Measurements from ENCODE around the gene LRRC4C.
"Not testable (repeated sequence)": the region's sequence is repeated elsewhere in the genome, so short reads cannot be mapped to it uniquely, and the experiment has no call there.

The LRRC4C gene

DNA sequence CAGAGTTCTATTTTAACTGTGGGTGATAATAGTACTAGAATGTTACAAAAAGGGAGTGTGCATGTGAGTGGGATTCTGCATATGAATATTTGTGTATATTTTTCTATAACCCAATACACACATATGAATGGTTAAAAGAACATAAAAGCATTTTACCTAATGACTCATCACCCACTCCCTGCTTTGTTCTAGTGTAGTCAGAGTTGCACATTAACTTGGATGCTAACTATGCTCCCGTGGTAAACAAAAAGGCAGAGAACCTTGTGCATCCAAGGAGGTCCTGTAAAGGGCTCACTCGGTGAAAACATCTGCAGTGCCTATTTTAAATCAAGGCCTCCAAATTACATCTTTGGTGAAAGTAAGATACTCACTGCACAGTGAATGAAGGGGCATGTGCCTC, 1289.4 kb downstream of the LRRC4C start:
- DNase-seq (ENCODE audit: low read depth in 3 of 3), result no peak

DNA sequence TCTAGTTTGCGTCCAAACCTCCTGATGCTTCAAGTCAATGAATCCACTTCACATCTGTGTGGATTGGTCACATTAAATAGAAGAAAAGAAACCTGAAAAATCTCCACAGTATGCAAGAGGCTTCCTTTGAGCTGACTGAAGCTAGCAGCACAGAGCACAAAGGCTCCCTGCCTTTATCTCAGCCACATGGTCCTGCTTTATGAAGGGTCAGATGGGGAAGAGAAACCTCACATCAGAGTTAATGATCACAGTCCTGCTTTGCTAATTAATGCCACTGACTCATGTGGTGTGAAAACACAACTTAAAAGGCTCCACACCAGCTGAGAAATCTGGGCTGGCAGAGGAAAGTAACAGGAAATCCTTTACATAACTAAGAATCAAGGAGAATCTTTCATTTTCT, 1291.0 kb downstream of the LRRC4C start:
- no peak for DNase-seq (ENCODE audit: low read depth in 3 of 3)

DNA sequence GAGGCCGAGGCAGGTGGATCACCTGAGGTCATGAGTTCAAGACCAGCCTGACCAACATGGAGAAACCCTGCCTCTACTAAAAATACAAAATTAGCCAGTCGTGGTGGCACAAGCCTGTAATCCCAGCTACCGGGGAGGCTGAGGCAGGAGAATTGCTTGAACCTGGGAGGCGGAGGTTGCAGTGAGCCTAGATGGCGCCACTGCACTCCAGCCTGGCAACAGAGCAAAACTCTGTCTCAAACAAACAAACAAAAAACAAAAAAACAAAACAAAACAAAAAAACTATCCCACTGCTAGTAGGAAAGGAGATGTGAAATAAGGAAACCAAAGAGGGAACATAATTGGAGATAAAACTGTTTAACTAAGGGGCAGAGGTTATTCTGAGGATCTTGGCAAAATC, 1291.6 kb downstream of the LRRC4C start:
- not testable (repeated sequence) for DNase-seq (ENCODE audit: low read depth in 3 of 3)

DNA sequence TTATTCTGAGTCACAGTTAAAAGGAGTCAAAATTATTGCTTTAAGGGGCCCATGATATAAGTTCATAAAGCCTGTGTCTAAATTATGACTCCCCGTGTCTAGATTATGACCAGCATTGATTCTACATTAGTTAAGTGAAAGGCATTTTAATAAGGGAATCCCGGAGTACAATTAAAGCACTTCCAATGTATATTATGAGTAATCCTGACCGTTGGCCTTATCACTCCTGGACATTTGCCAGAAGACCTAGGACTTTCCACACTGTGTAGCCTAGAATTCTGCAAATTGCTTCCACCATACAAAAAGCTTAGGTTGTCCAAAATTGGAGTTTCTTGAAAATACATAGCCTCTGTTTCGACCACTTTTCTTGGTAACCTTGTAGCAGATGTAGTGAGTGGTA, 1292.6 kb downstream of the LRRC4C start:
- DNase-seq (ENCODE audit: low read depth in 3 of 3), result no peak

DNA sequence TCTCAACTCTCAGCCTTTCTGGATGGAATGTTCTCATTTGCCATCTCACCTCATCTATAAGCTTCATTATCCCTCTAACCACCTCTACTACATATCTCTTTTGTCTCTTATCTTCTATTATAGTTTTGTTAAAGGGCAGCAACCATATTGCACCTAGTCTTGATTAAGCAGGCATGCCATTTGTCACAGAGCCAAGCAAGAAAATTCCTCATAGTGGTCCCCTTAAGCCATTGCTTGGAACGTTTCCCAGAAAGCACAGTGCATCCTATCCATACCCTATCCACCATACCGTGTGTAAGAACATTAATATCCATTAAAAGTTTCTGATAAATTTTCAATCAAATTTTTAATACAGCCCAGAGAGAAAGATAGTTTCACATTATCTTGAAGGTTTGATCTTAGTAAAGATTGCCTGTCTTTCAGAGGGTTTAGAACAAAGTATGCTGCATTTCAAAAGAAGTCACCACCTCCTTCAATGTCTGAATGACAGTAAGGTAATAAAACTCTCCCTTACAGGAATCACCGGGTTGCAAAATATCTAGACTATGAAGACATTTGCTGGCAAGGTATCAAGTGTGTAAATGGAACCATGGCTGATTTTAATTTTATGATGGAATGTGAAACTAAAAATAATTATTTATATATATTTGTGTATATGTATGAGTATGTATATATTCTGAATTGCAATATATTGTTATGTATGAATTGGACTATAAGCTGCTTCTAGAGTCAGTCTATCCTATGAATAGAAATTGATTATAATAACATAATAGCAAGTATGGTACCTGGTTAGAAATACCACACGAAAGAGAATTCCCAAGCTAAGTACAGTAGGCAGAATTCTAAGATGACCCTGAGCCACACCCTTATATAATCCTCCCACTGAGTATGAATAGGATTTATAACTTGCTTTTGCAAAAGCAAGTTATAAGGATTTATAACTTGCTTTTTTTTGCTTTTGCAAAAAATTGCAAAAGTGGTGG, 1296.3 kb downstream of the LRRC4C start:
- no peak for DNase-seq (ENCODE audit: low read depth in 3 of 3)

DNA sequence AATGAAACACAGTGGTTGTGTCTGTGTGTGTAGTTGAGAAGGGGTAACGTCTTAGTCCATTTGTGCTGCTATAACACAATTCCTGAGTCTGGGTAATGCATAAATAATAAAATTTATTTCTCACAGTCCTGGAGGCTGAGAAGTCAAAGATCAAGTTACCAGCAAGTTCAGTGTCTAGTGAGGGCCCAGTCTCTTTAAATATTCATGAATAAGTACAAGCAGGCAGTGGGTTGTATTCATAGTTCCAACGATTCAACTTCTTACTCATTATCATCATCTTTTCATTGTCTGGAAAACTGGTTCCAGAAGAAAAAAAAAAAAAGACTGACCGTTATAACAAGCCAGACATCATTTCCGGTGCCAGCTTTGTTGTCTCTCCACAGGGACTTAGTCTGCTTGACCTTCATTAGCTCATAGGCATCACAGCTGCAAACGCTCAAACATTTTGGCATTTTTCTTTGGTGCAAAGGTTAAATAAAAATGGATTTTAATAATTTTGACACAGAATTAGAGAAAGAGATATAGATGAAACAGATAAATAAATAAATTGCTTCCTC, 1297.5 kb downstream of the LRRC4C start:
- no peak for DNase-seq (ENCODE audit: low read depth in 3 of 3)

DNA sequence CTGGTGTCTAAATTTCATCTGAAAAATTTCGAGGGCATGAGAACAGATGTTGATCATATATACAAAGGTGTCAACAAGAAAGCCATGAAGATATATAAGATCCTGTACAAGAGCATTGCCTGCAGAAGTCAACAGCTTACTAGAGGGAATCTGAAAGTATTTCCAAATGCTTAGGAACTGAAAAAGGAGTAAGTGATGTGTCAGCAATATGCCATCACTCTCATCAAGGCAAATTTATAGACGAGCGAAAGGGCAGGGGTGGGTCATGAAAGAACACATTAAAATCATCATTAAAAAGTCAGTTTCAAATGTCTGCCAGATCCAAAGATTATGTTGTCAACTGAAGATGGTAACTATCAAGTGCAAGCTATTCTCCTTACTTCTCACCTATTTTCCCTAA, 1299.0 kb downstream of the LRRC4C start:
- DNase-seq (ENCODE audit: low read depth in 3 of 3), result no peak

DNA sequence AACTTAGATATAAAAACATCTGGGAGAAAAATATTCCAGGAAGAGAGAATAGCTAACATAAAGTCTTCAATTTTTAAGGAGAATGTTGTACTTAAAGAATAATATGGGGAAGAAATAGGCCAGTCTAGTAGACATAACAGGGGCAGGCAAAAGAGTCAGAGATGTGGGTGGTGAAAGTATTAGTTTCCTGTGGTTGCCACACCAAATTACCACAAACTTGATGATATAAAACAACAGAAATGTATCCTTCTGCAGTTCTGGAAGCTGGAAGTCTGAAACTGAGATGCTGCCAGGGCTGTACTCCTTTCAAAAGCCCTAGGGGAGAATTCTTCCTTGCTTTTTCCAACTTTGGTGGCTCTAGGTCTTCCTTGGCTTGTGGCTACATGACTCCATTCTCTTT, 1309.7 kb downstream of the LRRC4C start:
- DNase-seq (ENCODE audit: low read depth in 3 of 3), result no peak

DNA sequence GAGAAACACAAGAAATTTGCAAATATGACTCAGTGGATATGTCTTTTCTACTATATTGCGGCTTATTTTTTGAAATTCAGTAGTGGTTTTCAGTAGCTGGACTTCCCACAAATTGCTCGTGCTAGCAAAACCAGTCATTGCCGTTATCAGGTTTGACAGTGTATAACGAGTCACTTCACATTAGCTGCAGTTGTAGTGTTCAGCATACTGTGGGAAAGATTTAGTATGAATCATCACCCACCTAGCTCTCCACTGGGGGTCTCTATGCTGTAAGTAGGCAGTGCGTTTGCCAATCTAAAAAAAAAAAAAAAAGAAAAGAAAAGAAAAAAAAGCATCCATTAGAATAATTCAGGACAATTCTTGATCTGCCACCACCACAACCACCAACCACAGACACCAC, 1318.9 kb downstream of the LRRC4C start:
- no peak for DNase-seq (ENCODE audit: low read depth in 3 of 3)

DNA sequence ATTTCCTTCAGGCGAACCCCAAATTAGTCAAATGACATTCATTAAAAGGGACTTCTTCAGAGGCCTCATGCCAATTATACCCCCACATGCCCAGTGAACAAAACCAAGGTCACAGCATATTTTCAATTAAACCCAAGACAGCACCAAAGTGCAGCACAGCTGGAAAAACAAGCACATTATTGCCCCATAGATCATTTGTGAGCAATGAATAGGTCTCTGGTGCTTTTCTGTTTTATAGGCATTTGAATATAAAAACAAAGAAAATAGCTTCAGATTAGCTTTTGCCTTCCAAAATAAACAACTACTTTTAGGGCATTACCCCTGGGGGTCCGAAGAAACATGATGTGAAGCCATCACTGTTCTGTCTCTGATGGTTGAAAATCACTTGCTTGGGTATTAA, 1319.9 kb downstream of the LRRC4C start:
- DNase-seq (ENCODE audit: low read depth in 3 of 3), result no peak

DNA sequence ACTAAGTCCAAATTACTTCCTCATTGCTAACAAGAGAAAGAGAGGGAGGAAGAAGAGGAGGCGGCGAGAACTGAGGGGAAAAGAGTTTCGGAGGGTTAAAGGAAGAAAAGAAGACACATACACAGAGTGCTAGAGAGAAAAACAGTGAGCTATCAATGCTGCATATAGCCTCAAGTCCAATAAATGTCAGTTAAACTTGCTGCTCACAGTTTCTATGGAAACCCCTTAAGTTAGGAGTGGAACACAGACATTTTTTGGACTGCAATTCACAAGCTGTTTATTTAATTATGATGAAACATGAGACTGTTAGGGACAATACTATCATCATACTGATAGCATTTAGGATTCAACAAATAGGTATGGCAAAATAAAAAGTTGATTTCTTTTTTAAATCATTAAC, 1320.4 kb downstream of the LRRC4C start:
- DNase-seq (ENCODE audit: low read depth in 3 of 3), result no peak

DNA sequence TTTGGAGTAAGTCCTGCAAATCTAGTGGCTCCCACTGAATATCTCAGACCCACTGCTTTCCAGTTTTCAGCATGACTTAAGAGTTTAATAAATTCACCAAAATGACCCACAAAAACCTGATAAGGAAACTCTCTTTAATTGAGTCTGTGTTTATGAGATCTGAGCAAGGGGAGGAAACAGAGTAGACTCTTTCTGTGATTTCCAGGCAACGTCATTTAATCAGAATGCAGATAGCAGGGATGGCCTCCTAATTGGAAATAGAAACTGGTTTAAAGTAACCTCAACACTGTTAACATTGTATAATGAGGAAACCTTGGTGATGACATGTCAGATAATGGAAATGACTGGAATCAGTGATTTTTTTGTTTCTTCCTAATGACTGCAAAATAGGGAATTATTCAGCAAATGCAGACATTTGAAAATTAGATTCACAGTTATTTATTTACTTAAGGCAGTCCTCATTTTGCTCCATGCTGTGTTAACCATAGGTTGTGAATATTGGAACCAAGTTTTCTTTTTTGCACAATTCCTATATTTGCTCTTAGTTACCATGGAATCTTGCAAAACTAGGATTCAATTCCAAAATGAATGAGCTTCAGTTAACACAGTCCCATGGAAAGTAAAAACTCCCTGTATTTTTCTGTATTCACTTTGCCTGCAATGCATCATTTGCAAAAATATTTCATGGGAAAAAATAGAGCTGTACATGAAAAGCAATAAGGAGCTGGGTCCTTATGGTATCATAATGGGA, 1324.5 kb downstream of the LRRC4C start:
- no peak for DNase-seq (ENCODE audit: low read depth in 3 of 3)

DNA sequence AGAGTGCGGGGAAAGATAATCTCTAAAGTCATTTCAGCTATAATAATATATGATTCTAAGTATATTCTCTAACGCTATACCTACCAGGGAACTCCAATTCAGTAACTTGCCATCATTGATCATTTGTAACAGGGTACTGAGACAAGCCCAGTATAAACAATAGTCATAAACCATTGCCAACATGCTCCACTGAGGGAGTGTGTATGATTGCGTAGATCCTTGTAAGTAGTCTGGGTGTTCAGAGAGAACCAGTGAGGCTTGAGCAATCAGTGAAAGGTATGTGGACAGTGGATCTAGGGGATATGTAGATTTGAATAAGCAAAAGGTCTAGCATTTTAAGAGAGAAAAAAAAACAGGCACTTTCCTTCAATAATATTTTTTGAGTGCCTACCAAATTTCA, 1326.0 kb downstream of the LRRC4C start:
- DNase-seq (ENCODE audit: low read depth in 3 of 3), result no peak

DNA sequence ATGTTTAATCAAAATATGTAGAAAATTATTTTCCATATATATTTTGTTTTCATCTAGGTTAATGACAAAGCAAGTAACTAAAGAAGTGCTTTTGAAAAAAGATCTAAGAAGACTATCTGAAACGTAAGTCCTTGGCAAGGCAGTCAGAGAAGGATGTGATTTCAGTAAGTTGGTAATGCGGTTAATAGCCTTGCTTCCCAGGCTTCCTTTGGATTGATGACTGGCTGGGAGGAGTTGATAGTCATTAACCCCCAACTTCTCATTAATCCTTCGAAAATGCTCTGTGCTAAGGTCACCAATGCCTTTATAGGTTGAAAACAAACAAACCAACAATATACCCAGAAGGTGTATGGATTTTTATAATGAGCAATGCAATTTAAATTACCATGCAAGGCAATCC, 1326.5 kb downstream of the LRRC4C start:
- no peak for DNase-seq (ENCODE audit: low read depth in 3 of 3)

DNA sequence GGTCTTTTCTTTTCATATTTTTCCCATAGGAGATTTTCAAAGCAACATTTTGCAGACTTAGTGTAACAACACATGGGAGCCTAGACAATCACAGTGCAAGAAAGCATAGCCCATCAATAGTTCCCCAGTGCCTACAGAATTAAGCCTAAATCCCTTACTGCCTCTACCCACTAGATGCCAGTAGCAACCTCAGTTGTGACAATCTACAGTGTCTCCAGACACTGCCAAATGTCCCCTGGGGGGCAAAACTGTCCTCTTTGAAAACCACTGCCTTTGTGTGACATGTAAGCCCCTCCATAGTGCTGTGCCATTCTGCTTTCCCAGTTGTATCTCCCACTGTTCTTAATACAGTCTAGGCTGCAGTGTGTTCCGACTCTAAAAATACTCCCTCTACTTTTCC, 1329.0 kb downstream of the LRRC4C start:
- DNase-seq (ENCODE audit: low read depth in 3 of 3), result no peak

DNA sequence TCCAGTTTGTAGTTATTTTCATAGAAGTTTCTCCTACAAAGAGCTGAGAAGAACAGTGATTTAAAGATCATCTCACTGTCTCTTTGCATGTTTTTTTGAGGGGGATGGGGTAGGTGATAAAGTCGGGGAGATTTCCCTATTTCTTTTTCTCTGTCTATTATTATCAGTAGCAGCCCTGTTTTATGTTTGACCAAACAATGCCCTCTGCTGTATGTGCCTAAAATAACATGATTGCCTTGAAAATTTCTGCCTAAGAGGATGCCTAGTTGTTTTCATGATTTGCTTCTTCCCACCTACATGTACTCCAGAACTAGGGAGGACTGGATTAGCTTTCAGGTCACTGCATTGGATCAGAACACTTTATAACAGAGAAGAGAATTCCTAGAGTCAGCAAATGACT, 1330.2 kb downstream of the LRRC4C start:
- no peak for DNase-seq (ENCODE audit: low read depth in 3 of 3)

DNA sequence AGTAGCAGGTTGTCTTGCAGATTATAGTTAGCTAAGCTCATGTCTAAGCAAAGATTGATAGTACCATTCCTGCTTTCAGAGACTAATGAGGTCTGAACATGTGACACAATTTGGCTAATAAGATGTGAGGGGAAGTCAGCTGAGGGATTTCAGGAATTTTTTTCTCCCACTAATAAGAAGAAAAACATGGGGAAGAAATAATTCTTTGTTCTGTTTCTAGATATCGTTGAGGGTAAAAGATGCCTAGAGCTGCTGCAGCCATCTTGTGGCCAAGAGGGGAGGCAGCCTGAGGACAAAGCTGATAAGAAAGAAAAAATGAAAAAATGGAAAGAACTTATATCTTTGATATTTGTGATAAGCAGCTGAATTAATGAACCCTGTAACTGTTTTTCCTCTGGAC, 1334.4 kb downstream of the LRRC4C start:
- no peak for DNase-seq (ENCODE audit: low read depth in 3 of 3)

DNA sequence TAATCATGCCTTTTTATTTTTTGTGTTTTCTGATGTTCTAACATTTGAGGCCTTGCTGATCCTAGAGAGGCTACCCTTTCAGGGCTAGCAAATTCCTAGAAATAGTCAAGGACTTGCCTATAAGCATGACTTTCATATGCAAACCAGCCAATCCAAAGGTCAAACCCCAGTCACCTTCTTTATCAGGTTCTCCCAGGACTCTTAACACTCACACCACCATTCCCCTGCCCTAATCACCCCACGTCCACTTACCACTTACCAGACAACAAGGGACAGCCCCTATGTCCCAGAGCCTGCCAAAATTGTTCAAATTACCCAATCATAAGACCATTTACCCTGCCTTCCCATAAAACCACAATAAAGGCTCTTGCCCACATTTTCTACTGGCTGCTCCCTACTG, 1339.8 kb downstream of the LRRC4C start:
- no peak for DNase-seq (ENCODE audit: low read depth in 3 of 3)

DNA sequence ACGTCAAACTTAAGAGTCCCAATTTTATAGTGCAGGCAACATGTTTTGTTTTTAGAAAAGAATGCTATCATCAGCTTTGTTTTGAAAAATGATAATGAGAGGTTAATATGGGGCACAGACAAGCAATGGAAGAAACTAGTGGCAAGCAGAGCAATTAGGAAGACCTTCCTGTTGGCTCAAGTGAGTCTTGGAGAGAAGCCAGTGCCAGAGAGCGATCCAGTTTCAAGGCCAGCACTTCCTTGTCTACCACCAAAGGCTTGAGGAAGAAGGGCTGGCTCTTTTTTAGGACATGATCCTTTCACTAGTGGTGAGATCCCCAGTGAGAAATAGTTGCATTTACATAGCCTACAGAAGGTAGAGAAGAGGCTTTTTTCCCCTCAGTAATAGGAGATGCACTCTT, 1340.7 kb downstream of the LRRC4C start:
- no peak for DNase-seq (ENCODE audit: low read depth in 3 of 3)

DNA sequence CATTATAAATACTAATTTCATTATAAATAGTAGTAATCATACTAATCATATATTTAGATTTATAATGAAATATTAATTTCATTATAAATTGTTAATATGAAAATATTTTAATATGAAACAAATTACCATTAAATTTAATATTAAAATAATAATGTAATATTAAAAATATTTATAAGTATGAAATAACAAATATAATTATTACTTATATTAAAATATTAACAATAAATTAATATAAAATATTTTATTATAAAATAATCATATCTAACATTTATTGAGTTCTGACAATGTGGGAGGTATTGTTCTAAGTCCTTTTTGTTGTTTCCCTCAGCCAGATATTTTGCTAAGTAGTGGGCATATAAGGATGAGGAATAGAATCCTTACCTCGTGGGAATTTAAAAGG, 1341.4 kb downstream of the LRRC4C start:
- DNase-seq (ENCODE audit: low read depth in 3 of 3), result no peak

DNA sequence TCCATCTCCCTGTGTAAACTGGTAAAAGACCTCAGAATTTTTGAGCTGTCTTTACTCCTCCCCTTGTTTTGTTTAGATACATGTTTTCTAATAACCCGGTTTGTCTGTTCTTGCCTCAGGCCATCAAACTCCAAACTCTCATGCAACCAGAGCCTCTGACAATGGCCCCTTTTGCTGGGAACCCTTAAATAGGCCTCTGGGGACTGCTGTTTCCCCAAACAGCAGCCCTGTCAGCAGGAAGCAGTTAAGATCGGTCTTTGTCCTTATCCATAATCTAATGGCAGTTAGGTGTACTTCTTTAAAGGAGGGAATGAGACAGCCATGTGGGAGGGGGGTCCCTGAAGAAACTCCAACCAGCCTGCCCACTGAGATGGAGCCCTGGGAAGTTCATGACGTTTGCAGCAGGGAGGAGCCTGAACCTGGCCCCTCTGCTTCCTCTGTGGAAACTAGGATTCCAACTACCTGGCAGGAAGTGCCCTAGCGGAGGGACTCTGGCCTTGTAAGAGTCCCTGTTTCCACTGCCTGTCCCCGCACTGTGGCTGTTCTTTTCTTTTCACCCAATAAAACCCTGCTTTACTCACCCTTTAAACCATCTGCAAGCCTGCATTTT, 1354.4 kb downstream of the LRRC4C start:
- no peak for DNase-seq (ENCODE audit: low read depth in 3 of 3)

DNA sequence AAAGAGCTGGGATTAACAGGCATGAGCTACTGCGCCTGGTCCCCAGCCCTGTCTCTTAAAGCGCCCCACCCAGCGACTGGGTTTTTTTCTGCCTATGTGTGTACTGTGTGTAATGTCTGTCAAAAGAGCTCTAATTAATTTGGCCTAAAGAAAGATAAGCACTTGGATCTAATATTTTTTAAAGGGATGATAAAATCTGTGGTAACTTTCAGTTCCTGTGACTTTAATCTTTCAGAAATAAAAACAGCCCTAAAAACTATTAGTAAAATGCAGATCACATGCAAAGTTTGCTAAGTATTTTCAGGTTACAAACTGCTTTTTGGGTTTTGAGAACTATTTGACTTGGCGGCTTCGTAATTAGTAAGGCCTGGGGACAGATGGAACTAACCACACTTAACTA, 1358.7 kb downstream of the LRRC4C start:
- DNase-seq (ENCODE audit: low read depth in 3 of 3), result no peak

Measured in stimulated activated CD4-positive, alpha-beta T cell treated with anti-CD3 and anti-CD28 coated beads, TNF-alpha, amount 100 ng/mL, for 4 hours (primary cell).